GM23338 (cell line): ENCODE results near the gene STAMBPL1.

ENCODE experiments used
- CREB1 ChIP-seq: fragments of 250-450 bp; sonication (Bioruptor Pico); IDR thresholded peaks from 2 replicates; pipeline ENCODE4 v1.5.0; 2020; ENCODE audit warnings: low read depth, mild to moderate bottlenecking, moderate library complexity
- CTCF ChIP-seq, 2 experiments: fragments of 200-600 bp in 1 of 2; sonication (generic) in 1 of 2; conservative IDR thresholded peaks; 2 replicates each; pipeline versions ENCODE4 v1.5.1 to v1.6.1; 2016 to 2017; ENCODE audit warnings: antibody characterized with exemption in 2 of 2, low read depth in 2 of 2, mild to moderate bottlenecking in 2 of 2, moderate library complexity in 1 of 2
- EZH2 ChIP-seq: fragments of 200-600 bp; sonication (generic); IDR thresholded peaks from one replicate; pipeline ENCODE4 v1.8.0; 2017; ENCODE audit warnings: antibody characterized with exemption, mild to moderate bottlenecking, low read depth; ENCODE audit not compliant: unreplicated experiment
- EZH2phosphoT487 ChIP-seq: fragments of 200-600 bp; sonication (generic); IDR thresholded peaks from one replicate; pipeline ENCODE4 v1.8.1; 2018; ENCODE audit warnings: antibody characterized with exemption; ENCODE audit not compliant: unreplicated experiment
- JUNB ChIP-seq: IDR thresholded peaks from one replicate; pipeline ENCODE4 v1.6.1; 2016; ENCODE audit warnings: antibody characterized with exemption; ENCODE audit not compliant: unreplicated experiment
- NANOG ChIP-seq: IDR thresholded peaks from 2 replicates; pipeline ENCODE4 v1.6.1; 2016; ENCODE audit warnings: antibody characterized with exemption, borderline replicate concordance
- POLR2AphosphoS5 ChIP-seq: IDR thresholded peaks from 2 replicates; pipeline ENCODE4 v1.6.1; 2016; ENCODE audit warnings: antibody characterized with exemption, low read depth
- STAT1 ChIP-seq: IDR thresholded peaks from one replicate; pipeline ENCODE4 v1.6.1; 2016; ENCODE audit warnings: antibody characterized with exemption; ENCODE audit not compliant: unreplicated experiment
- ZNF331 ChIP-seq: fragments of 250-450 bp; sonication (Bioruptor Pico); IDR thresholded peaks from 2 replicates; pipeline ENCODE4 v1.5.0; 2020; ENCODE audit warnings: low read depth, mild to moderate bottlenecking, moderate library complexity
- TF ChIP-seq, protein P1 (sequence below): IDR thresholded peaks from one replicate; pipeline ENCODE4 v1.6.1; 2018; ENCODE audit warnings: antibody characterized with exemption; ENCODE audit not compliant: unreplicated experiment
- TF ChIP-seq, protein P2 (sequence below): fragments of 250-450 bp; sonication (Bioruptor Pico); IDR thresholded peaks from 2 replicates; pipeline ENCODE4 v1.5.0; 2020; ENCODE audit warnings: mild to moderate bottlenecking, moderate library complexity

- TF ChIP-seq CTCF (conservative IDR thresholded peaks at IDR 0.05; ENCODE audit: low read depth in 2 of 2) (no peak), EZH2 (no peak), POLR2AphosphoS5 (no peak), EZH2phosphoT487 (no peak), JUNB (no peak), CREB1 (CRISPR knock-in tag) (no peak), NANOG (no peak), STAT1 (no peak), ZNF331 (CRISPR knock-in tag) (no peak)
- TF ChIP-seq, protein P1, sequence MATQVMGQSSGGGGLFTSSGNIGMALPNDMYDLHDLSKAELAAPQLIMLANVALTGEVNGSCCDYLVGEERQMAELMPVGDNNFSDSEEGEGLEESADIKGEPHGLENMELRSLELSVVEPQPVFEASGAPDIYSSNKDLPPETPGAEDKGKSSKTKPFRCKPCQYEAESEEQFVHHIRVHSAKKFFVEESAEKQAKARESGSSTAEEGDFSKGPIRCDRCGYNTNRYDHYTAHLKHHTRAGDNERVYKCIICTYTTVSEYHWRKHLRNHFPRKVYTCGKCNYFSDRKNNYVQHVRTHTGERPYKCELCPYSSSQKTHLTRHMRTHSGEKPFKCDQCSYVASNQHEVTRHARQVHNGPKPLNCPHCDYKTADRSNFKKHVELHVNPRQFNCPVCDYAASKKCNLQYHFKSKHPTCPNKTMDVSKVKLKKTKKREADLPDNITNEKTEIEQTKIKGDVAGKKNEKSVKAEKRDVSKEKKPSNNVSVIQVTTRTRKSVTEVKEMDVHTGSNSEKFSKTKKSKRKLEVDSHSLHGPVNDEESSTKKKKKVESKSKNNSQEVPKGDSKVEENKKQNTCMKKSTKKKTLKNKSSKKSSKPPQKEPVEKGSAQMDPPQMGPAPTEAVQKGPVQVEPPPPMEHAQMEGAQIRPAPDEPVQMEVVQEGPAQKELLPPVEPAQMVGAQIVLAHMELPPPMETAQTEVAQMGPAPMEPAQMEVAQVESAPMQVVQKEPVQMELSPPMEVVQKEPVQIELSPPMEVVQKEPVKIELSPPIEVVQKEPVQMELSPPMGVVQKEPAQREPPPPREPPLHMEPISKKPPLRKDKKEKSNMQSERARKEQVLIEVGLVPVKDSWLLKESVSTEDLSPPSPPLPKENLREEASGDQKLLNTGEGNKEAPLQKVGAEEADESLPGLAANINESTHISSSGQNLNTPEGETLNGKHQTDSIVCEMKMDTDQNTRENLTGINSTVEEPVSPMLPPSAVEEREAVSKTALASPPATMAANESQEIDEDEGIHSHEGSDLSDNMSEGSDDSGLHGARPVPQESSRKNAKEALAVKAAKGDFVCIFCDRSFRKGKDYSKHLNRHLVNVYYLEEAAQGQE: no peak
- TF ChIP-seq, protein P2, sequence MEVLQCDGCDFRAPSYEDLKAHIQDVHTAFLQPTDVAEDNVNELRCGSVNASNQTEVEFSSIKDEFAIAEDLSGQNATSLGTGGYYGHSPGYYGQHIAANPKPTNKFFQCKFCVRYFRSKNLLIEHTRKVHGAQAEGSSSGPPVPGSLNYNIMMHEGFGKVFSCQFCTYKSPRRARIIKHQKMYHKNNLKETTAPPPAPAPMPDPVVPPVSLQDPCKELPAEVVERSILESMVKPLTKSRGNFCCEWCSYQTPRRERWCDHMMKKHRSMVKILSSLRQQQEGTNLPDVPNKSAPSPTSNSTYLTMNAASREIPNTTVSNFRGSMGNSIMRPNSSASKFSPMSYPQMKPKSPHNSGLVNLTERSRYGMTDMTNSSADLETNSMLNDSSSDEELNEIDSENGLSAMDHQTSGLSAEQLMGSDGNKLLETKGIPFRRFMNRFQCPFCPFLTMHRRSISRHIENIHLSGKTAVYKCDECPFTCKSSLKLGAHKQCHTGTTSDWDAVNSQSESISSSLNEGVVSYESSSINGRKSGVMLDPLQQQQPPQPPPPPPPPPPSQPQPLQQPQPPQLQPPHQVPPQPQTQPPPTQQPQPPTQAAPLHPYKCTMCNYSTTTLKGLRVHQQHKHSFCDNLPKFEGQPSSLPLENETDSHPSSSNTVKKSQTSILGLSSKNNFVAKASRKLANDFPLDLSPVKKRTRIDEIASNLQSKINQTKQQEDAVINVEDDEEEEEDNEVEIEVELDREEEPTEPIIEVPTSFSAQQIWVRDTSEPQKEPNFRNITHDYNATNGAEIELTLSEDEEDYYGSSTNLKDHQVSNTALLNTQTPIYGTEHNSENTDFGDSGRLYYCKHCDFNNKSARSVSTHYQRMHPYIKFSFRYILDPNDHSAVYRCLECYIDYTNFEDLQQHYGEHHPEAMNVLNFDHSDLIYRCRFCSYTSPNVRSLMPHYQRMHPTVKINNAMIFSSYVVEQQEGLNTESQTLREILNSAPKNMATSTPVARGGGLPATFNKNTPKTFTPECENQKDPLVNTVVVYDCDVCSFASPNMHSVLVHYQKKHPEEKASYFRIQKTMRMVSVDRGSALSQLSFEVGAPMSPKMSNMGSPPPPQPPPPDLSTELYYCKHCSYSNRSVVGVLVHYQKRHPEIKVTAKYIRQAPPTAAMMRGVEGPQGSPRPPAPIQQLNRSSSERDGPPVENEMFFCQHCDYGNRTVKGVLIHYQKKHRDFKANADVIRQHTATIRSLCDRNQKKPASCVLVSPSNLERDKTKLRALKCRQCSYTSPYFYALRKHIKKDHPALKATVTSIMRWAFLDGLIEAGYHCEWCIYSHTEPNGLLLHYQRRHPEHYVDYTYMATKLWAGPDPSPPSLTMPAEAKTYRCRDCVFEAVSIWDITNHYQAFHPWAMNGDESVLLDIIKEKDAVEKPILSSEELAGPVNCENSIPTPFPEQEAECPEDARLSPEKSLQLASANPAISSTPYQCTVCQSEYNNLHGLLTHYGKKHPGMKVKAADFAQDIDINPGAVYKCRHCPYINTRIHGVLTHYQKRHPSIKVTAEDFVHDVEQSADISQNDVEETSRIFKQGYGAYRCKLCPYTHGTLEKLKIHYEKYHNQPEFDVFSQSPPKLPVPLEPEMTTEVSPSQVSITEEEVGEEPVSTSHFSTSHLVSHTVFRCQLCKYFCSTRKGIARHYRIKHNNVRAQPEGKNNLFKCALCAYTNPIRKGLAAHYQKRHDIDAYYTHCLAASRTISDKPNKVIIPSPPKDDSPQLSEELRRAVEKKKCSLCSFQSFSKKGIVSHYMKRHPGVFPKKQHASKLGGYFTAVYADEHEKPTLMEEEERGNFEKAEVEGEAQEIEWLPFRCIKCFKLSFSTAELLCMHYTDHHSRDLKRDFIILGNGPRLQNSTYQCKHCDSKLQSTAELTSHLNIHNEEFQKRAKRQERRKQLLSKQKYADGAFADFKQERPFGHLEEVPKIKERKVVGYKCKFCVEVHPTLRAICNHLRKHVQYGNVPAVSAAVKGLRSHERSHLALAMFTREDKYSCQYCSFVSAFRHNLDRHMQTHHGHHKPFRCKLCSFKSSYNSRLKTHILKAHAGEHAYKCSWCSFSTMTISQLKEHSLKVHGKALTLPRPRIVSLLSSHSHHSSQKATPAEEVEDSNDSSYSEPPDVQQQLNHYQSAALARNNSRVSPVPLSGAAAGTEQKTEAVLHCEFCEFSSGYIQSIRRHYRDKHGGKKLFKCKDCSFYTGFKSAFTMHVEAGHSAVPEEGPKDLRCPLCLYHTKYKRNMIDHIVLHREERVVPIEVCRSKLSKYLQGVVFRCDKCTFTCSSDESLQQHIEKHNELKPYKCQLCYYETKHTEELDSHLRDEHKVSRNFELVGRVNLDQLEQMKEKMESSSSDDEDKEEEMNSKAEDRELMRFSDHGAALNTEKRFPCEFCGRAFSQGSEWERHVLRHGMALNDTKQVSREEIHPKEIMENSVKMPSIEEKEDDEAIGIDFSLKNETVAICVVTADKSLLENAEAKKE (CRISPR knock-in tag): no peak
Observed at GRCh38 chr10:88831709-88832108, 48.3 kb upstream of the STAMBPL1 start.
